K562 (cell line): ENCODE results near the gene FAM20B. TPM values are rescaled to one million over a fixed set of nuclear protein-coding genes. Genes with fewer than 3 reads are reported as not detected.

ENCODE experiments used
- ATAC-seq: fragments of 200-7000 bp; cut with Tn5 transposase; 3 replicates; pipeline ENCODE4 v1.9.1; 2020; ENCODE audit warnings: moderate library complexity
- BruUV-seq: library from RNA; stranded (reverse); fragments of 400-500 nt; replicated peaks from 2 replicates; lab custom pipeline; 2021; lab: Mats Ljungman, UMichigan
- CTCF ChIA-PET: fragments of 300-600 bp; formaldehyde crosslinking; extraction: SDS; loops from one replicate; lab custom pipeline; 2021; ENCODE audit warnings: low intra/inter-chr PET ratio; lab: Yijun Ruan, JAX
- POLR2A ChIA-PET: fragments of 300-600, 350-650 bp; sonication (Branson Sonifier 250); formaldehyde crosslinking; extraction: SDS; loops from one replicate; lab custom pipeline; 2021; ENCODE audit warnings: antibody characterized with exemption, inconsistent platforms; lab: Yijun Ruan, JAX
- DNase-seq, 4 experiments: peaks; one replicate each; pipeline versions ENCODE4 v3.0.0 to v3.0.0-alpha.2; 2011 to 2018; ENCODE audit warnings: low spot score in 3 of 4, mixed read lengths in 3 of 4; ENCODE audit errors: extremely low read depth in 1 of 4
- FAIRE-seq: peaks from 2 replicates; lab custom pipeline; 2011; peaks lifted over from hg19 to GRCh38; lab: Jason Lieb, UNC
- H2AFZ ChIP-seq: 2 replicates; pipeline ENCODE4 v1.6.0; 2011; ENCODE audit warnings: low read depth, low read length, control low read depth, inconsistent platforms
- H3K27ac ChIP-seq: fragments of 200-600 bp; 3 replicates; pipeline ENCODE4 v1.8.0; 2011; ENCODE audit warnings: low read depth, mild to moderate bottlenecking, control low read depth, inconsistent platforms, low read length, moderate library complexity, mixed read lengths; ENCODE audit errors: extremely low read depth
- H3K27me3 ChIP-seq, 2 experiments: fragments of 300-600 bp in 1 of 2; 2 replicates in 1 of 2; 3 replicates in 1 of 2; pipeline versions ENCODE4 v1.6.0 to v1.8.0; 2011; ENCODE audit warnings: inconsistent platforms in 2 of 2, low read length in 2 of 2, mild to moderate bottlenecking in 1 of 2, mixed read lengths in 1 of 2, moderate library complexity in 1 of 2; ENCODE audit not compliant: control insufficient read depth in 2 of 2, insufficient read depth in 2 of 2
- H3K36me3 ChIP-seq: fragments of 300-600 bp; 3 replicates; pipeline ENCODE4 v1.8.0; 2011; ENCODE audit warnings: mild to moderate bottlenecking, low read length, inconsistent platforms; ENCODE audit not compliant: control insufficient read depth, insufficient read depth
- H3K4me1 ChIP-seq, 2 experiments: fragments of 200-600 bp in 1 of 2; replicated peaks in 1 of 2; 2 replicates in 1 of 2; 3 replicates in 1 of 2; pipeline versions ENCODE4 v1.5.1 to v1.8.0; 2011; ENCODE audit warnings: inconsistent platforms in 2 of 2, low read length in 2 of 2, mild to moderate bottlenecking in 1 of 2, mixed read lengths in 1 of 2, moderate library complexity in 1 of 2; ENCODE audit not compliant: control insufficient read depth in 2 of 2, insufficient read depth in 2 of 2
- H3K4me2 ChIP-seq: 2 replicates; pipeline ENCODE4 v1.6.1; 2011; ENCODE audit warnings: low read length, control low read depth, inconsistent platforms, mixed read lengths; ENCODE audit not compliant: insufficient read depth
- H3K4me3 ChIP-seq: fragments of 200-600 bp; sonication (generic), shearing (Covaris generic); 2 replicates; pipeline ENCODE4 v1.5.1; 2016; ENCODE audit warnings: control low read depth, inconsistent platforms
- H3K79me2 ChIP-seq: fragments of 200-600 bp; 3 replicates; pipeline ENCODE4 v1.8.0; 2011; ENCODE audit warnings: low read length, inconsistent platforms; ENCODE audit not compliant: control insufficient read depth, insufficient read depth
- H3K9ac ChIP-seq, 2 experiments: 2 replicates each; pipeline versions ENCODE4 v1.6.0 to v1.6.1; 2011; ENCODE audit warnings: low read depth in 2 of 2, low read length in 2 of 2, control low read depth in 1 of 2, inconsistent platforms in 1 of 2, mild to moderate bottlenecking in 1 of 2, mixed read lengths in 1 of 2; ENCODE audit not compliant: insufficient read depth in 1 of 2
- H3K9me1 ChIP-seq: one replicate; pipeline ENCODE4 v1.6.0; 2011; ENCODE audit warnings: inconsistent platforms, mild to moderate bottlenecking, low read length, moderate library complexity; ENCODE audit not compliant: control insufficient read depth, insufficient read depth
- H3K9me3 ChIP-seq: replicated peaks from 2 replicates; pipeline ENCODE4 v1.5.1; 2011; ENCODE audit warnings: low read depth, low read length, inconsistent platforms; ENCODE audit not compliant: control insufficient read depth, insufficient read depth
- H4K20me1 ChIP-seq: replicated peaks from 2 replicates; pipeline ENCODE4 v1.6.1; 2011; ENCODE audit warnings: low read length, inconsistent platforms, mixed read lengths; ENCODE audit not compliant: control insufficient read depth, insufficient read depth
- ZNF316 ChIP-seq: fragments of 450-650 bp; IDR thresholded peaks from 2 replicates; pipeline ENCODE4 v1.6.1; 2016
- WGBS: fragments of 100-300 bp; shearing (Covaris generic); methylation state at CpG from one replicate; pipeline ENCODE4 v1.1.6; 2016; ENCODE audit warnings: low coverage, mixed read lengths; ENCODE audit not compliant: insufficient coverage; ENCODE audit errors: missing lambda C conversion rate; 5-methylcytosine and 5-hydroxymethylcytosine counted together
- in situ Hi-C: fragments of 300-500 bp; cut with MboI; formaldehyde crosslinking; loops from 4 replicates; pipeline ENCODE4 v1.15.0; 2018; ENCODE audit warnings: inconsistent platforms, mixed read lengths
- intact Hi-C: fragments of 100-400 bp; cut with micrococcal nuclease; formaldehyde crosslinking; loops from 2 replicates; pipeline ENCODE4 v1.14.2; 2022
- polyA plus RNA-seq, 8 experiments: library from polyadenylated mRNA; depleted of rRNA in 4 of 8; stranded (reverse) in 5 of 8; unstranded in 3 of 8; fragments of >200 nt; fragmentation: Nextera tagmentation in 2 of 8; fragmentation: Illumina TruSeq in 1 of 8; extraction: Ambion mirVana in 2 of 8; extraction: Trizol in 1 of 8; gene quantifications; 2 replicates each; pipeline versions ENCODE4 v1.2.1 to v1.2.3, GENCODE V29; 2011 to 2014; ENCODE audit warnings: inconsistent platforms in 1 of 8, missing spikeins in 1 of 8
- total RNA-seq, 7 experiments: library from RNA; depleted of rRNA in 6 of 7; stranded (reverse); fragments of >200 nt in 6 of 7; fragmentation: Illumina TruSeq in 2 of 7; extraction: Trizol in 2 of 7; gene quantifications; 2 replicates each; pipeline versions ENCODE4 v1.2.1 to v1.2.3, GENCODE V29; 2011 to 2021; ENCODE audit warnings: low replicate concordance in 1 of 7
- TF ChIP-seq, protein P1 (sequence below), 3 experiments: fragments of 200-800 bp in 1 of 3; fragments of 250-450 bp in 1 of 3; fragments of 450-650 bp in 1 of 3; sonication (Bioruptor Pico) in 1 of 3; sonication (Bioruptor generic) in 1 of 3; formaldehyde crosslinking in 1 of 3; IDR thresholded peaks; 2 replicates each; pipeline versions ENCODE4 v1.6.1 to v1.8.0; 2016 to 2022; ENCODE audit warnings: mild to moderate bottlenecking in 2 of 3, missing genetic modification characterization in 2 of 3, missing compliant biosample characterization in 1 of 3, moderate library complexity in 1 of 3

FAM20B gene
- total and polyA plus RNA-seq, 9 of the 15 experiments (the other 6 are each of a cell fraction or from before 2014, with no cell fraction given): 7.2 to 67.5 (median 42.9) TPM

GRCh38 chr1:179124873-179125272 is 99.2 kb downstream of the FAM20B start:
- Histone ChIP-seq H3K79me2 (no peaks in the 10 kb centered on the region), H3K4me3 (no peak overlapping the region), H3K4me1 (peaks cover 7 to 10% of the 10 kb centered on the region in 2 experiments; a peak in 3 of 5 replicates), H4K20me1 (no peaks in the 10 kb centered on the region), H2AFZ (no peak overlapping the region), H3K36me3 (peaks cover 25% of the 10 kb centered on the region), H3K27me3 (no peaks in the 10 kb centered on the region), H3K27ac (no peak overlapping the region), H3K4me2 (no peak overlapping the region), H3K9me1 (no peaks in the 10 kb centered on the region), H3K9me3 (no peaks in the 10 kb centered on the region), H3K9ac (no peak overlapping the region)
- intact Hi-C loops (loop anchor here (5.0 kb wide), 1 partner anchor 67 kb away; no protein-coding TSS in a partner anchor), in situ Hi-C loops (loop anchor here (10.0 kb wide), 1 partner anchor 240 kb away; the partner anchor contains the start of gene AXDND1)
- no peak for ATAC-seq
- no peak for FAIRE-seq
- BruUV-seq: no TSS peak
- WGBS: 100% methylated on average over 1 of the region's 1 CpG
- DNase-seq: no peak
- CTCF ChIA-PET: interaction anchor here (0.6 kb wide), 1 partner anchor 244 kb away, joined by 3 read pairs; no protein-coding TSS in a partner anchor
- POLR2A ChIA-PET: no interaction called here
- TF ChIP-seq, protein P1, sequence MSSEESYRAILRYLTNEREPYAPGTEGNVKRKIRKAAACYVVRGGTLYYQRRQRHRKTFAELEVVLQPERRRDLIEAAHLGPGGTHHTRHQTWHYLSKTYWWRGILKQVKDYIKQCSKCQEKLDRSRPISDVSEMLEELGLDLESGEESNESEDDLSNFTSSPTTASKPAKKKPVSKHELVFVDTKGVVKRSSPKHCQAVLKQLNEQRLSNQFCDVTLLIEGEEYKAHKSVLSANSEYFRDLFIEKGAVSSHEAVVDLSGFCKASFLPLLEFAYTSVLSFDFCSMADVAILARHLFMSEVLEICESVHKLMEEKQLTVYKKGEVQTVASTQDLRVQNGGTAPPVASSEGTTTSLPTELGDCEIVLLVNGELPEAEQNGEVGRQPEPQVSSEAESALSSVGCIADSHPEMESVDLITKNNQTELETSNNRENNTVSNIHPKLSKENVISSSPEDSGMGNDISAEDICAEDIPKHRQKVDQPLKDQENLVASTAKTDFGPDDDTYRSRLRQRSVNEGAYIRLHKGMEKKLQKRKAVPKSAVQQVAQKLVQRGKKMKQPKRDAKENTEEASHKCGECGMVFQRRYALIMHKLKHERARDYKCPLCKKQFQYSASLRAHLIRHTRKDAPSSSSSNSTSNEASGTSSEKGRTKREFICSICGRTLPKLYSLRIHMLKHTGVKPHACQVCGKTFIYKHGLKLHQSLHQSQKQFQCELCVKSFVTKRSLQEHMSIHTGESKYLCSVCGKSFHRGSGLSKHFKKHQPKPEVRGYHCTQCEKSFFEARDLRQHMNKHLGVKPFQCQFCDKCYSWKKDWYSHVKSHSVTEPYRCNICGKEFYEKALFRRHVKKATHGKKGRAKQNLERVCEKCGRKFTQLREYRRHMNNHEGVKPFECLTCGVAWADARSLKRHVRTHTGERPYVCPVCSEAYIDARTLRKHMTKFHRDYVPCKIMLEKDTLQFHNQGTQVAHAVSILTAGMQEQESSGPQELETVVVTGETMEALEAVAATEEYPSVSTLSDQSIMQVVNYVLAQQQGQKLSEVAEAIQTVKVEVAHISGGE (CRISPR knock-in tag; IDR thresholded peaks at IDR 0.05): no peak
- peak; percentile 22; the same call in 1 of the 2 replicates for TF ChIP-seq ZNF316

Other genes with a start within 250 kb of the FAM20B start
- gene ANGPTL1, start 154.8 kb upstream of the FAM20B start, total RNA-seq (2014; rRNA removed): not detected in 2 replicates
- not detected in 2 replicates for gene ANGPTL1, start 154.8 kb upstream of the FAM20B start, total RNA-seq (2014; rRNA removed; fragmentation: Illumina TruSeq; extraction: Trizol)
- gene ANGPTL1, start 154.8 kb upstream of the FAM20B start, total RNA-seq (2015; rRNA removed; fragmentation: Illumina TruSeq; extraction: Trizol): not detected in 2 replicates
- gene ANGPTL1, start 154.8 kb upstream of the FAM20B start, total RNA-seq (2021): 0.04 TPM in 1 of 2 replicates, not detected in the other
- not detected in 2 replicates for gene ANGPTL1, start 154.8 kb upstream of the FAM20B start, polyA plus RNA-seq (2011; rRNA removed)
- not detected in 2 replicates for gene ANGPTL1, start 154.8 kb upstream of the FAM20B start, polyA plus RNA-seq (2014; fragmentation: Illumina TruSeq; extraction: Trizol)
- gene ANGPTL1, start 154.8 kb upstream of the FAM20B start, polyA plus RNA-seq (2014; fragmentation: Nextera tagmentation; extraction: Ambion mirVana): under 1 TPM in 1 of 2 experiments, not detected in 1; 0.06 TPM
- not detected in 2 replicates for gene ANGPTL1, start 154.8 kb upstream of the FAM20B start, polyA plus RNA-seq (2014; rRNA removed)
- gene TOR3A, start 56.2 kb downstream of the FAM20B start, total RNA-seq (2014; rRNA removed): 85.5 and 99.4 TPM in 2 replicates
- 30.7 and 33.8 TPM in 2 replicates for gene TOR3A, start 56.2 kb downstream of the FAM20B start, total RNA-seq (2014; rRNA removed; fragmentation: Illumina TruSeq; extraction: Trizol)
- gene TOR3A, start 56.2 kb downstream of the FAM20B start, total RNA-seq (2015; rRNA removed; fragmentation: Illumina TruSeq; extraction: Trizol): 38.9 and 39.7 TPM in 2 replicates
- gene TOR3A, start 56.2 kb downstream of the FAM20B start, total RNA-seq (2021): 56.4 and 57.5 TPM in 2 replicates
- gene TOR3A, start 56.2 kb downstream of the FAM20B start, polyA plus RNA-seq (2011; rRNA removed): 35.9 and 39.0 TPM in 2 replicates
- gene TOR3A, start 56.2 kb downstream of the FAM20B start, polyA plus RNA-seq (2014; fragmentation: Illumina TruSeq; extraction: Trizol): 52.4 and 53.1 TPM in 2 replicates
- gene TOR3A, start 56.2 kb downstream of the FAM20B start, polyA plus RNA-seq (2014; fragmentation: Nextera tagmentation; extraction: Ambion mirVana): 10 to 100 TPM in 1 of 2 experiments, 1 to 10 TPM in 1; 7.9 to 13.0 TPM
- gene TOR3A, start 56.2 kb downstream of the FAM20B start, polyA plus RNA-seq (2014; rRNA removed): 94.5 and 94.7 TPM in 2 replicates
- gene ABL2, start 203.8 kb downstream of the FAM20B start, total RNA-seq (2014; rRNA removed): 6.1 and 6.6 TPM in 2 replicates
- gene ABL2, start 203.8 kb downstream of the FAM20B start, total RNA-seq (2014; rRNA removed; fragmentation: Illumina TruSeq; extraction: Trizol): 9.5 and 10.9 TPM in 2 replicates
- 8.6 and 9.2 TPM in 2 replicates for gene ABL2, start 203.8 kb downstream of the FAM20B start, total RNA-seq (2015; rRNA removed; fragmentation: Illumina TruSeq; extraction: Trizol)
- 14.1 and 15.0 TPM in 2 replicates for gene ABL2, start 203.8 kb downstream of the FAM20B start, total RNA-seq (2021)
- 8.1 and 9.4 TPM in 2 replicates for gene ABL2, start 203.8 kb downstream of the FAM20B start, polyA plus RNA-seq (2011; rRNA removed)
- 8.7 and 8.9 TPM in 2 replicates for gene ABL2, start 203.8 kb downstream of the FAM20B start, polyA plus RNA-seq (2014; fragmentation: Illumina TruSeq; extraction: Trizol)
- 1 to 10 TPM; 1.4 to 2.2 TPM for gene ABL2, start 203.8 kb downstream of the FAM20B start, polyA plus RNA-seq (2014; fragmentation: Nextera tagmentation; extraction: Ambion mirVana)
- gene ABL2, start 203.8 kb downstream of the FAM20B start, polyA plus RNA-seq (2014; rRNA removed): 5.6 and 5.8 TPM in 2 replicates